Activated T-cell treated with anti-CD3 and anti-CD28 coated beads, Interleukin-2, amount 50 U/mL, for 4 hours (primary cell): ENCODE data around the gene MYO3B. TPM values are rescaled to one million over a fixed set of nuclear protein-coding genes. Genes with fewer than 3 reads are reported as not detected.
"Not testable (repeated sequence)": the region's sequence is repeated elsewhere in the genome, so short reads cannot be mapped to it uniquely, and the experiment has no call there.

Source experiments
- ATAC-seq, 2 donors: fragments of 200-7000 bp; cut with Tn5 transposase; one replicate each; pipeline ENCODE4 v1.10.0; 2021
- DNase-seq: peaks from one replicate; pipeline ENCODE4 v3.0.0-alpha.2; 2020
- H3K27me3 Mint-ChIP-seq: one replicate; pipeline ENCODE4 v1.8.0; 2021; ENCODE audit warnings: low read depth, mixed read lengths
- H3K36me3 Mint-ChIP-seq: one replicate; pipeline ENCODE4 v1.8.0; 2022; ENCODE audit warnings: mixed read lengths; ENCODE audit not compliant: insufficient read depth
- H3K4me1 Mint-ChIP-seq: one replicate; pipeline ENCODE4 v1.8.0; 2021; ENCODE audit warnings: low read depth, mixed read lengths
- H3K4me3 Mint-ChIP-seq: one replicate; pipeline ENCODE4 v1.8.0; 2021; ENCODE audit warnings: mild to moderate bottlenecking, moderate library complexity, mixed read lengths
- H3K9me3 Mint-ChIP-seq: one replicate; pipeline ENCODE4 v1.8.0; 2021; ENCODE audit warnings: mixed read lengths
- total RNA-seq, 3 donors: library from RNA; stranded (reverse); gene quantifications; one replicate each; pipeline ENCODE4 v1.2.1, GENCODE V29; 2021

Gene MYO3B
- total RNA-seq, 3 donors from 2014 or later: 0.08 TPM

DNA sequence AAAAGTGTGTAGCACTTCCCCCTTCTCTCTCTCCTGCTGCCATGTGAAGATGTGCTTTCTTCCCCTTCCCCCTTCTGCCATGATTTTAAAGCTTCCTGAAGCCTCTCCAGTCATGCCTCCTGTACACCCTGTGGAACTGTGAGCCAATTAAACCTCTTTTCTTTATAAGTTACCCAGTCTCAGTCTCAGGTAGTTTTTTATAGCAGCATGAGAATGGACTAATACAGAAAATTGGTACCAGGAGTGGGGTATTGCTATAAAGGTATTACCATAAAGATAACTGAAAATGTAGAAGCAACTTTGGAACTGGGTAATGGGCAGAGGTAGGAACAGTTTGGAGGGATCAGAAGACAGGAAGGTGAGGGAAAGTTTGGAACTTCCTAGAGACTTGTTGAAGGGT lies 374.0 kb downstream of the MYO3B start:
- H3K4me3 Mint-ChIP-seq, H3K36me3 Mint-ChIP-seq, DNase-seq, H3K4me1 Mint-ChIP-seq, H3K27me3 Mint-ChIP-seq, ATAC-seq: not testable (repeated sequence)
- peaks cover 13% of the 10 kb centered on the region for H3K9me3 Mint-ChIP-seq

DNA sequence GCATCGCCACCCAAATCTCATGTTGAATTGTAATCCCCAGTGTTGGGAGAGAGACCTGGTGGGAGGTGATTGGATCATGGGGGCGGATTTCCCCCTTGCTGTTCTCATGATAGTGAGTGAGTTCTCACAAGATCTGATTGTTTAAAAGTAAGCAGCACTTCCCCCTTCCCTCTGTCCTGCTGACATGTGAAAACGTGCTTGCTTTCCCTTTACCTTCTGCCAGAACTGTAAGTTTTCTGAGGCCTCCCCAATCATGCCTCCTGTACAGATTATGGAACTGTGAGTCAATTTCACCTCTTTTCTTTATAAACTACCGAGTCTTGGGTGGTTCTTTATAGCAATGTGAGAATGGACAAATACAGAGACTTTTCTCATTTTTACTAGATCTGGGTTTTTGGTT lies 375.8 kb downstream of the MYO3B start:
- Mint-ChIP-seq H3K4me1 (no peaks in the 10 kb centered on the region), H3K36me3 (no peaks in the 10 kb centered on the region), H3K9me3 (peaks cover 13% of the 10 kb centered on the region), H3K27me3 (peaks cover 6% of the 10 kb centered on the region), H3K4me3 (no peak overlapping the region)
- no peak for ATAC-seq
- no peak for DNase-seq

DNA sequence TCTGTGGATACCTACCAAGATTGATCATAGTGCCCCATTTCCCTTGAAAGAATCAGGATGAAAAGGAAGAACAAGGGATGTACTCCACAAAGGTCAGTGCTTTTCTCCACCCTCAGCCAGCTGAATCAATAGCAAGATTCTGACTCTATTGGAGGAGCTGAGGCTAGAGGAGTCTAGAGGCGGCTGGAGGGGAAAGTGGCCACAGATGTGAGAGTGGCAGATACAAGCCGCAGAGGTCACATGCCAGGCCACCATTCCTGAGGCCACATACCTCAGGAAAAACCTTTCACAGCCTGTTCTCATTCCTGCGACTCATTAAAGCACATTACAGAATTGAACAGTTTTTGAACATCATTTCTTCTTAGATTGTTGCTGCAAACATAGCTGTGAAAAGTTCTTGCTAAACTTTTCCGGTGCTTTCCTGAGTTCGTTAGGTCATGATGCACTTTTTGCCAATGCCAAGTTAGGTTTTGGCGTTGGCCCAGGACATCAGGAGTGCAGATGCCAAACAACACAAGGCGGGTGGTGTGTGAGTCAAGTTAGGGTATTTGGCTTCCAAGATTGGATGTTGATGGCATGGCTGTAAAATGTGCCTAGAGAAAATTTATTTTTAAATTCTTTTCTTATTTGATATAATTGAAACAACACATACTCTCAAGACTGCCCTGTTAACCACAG lies 376.5 kb downstream of the MYO3B start:
- Mint-ChIP-seq H3K36me3 (no peaks in the 10 kb centered on the region), H3K27me3 (peaks cover 6% of the 10 kb centered on the region)

DNA sequence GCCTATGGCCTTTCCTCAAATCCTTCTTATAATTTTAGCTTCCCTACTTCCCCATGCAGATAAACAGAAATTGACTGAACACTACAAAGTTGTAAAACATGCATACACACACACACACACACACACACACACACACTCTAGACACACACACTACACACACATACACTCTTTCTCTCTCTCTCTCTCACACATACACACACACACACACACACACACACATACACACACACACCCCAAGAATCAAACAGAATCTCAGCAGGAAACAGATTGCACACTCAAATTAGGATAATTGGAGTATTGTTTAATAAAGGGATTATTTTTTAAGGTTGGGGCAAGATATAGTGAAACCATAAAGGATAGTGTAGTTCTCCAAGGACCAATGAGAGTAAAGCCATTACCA lies 385.0 kb downstream of the MYO3B start:
- DNase-seq: no peak
- H3K4me3 Mint-ChIP-seq: no peak overlapping the region
- peaks cover 12% of the 10 kb centered on the region for H3K27me3 Mint-ChIP-seq
- ATAC-seq: no peak
- no peaks in the 10 kb centered on the region for H3K36me3 Mint-ChIP-seq
- no peaks in the 10 kb centered on the region for H3K9me3 Mint-ChIP-seq
- H3K4me1 Mint-ChIP-seq: no peaks in the 10 kb centered on the region

More for the DNA sequence above, 376.5 kb downstream of the MYO3B start:
- no peak for ATAC-seq
- H3K9me3 Mint-ChIP-seq: peaks cover 13% of the 10 kb centered on the region
- no peak for DNase-seq
- no peaks in the 10 kb centered on the region for H3K4me1 Mint-ChIP-seq
- H3K4me3 Mint-ChIP-seq: no peak overlapping the region

DNA sequence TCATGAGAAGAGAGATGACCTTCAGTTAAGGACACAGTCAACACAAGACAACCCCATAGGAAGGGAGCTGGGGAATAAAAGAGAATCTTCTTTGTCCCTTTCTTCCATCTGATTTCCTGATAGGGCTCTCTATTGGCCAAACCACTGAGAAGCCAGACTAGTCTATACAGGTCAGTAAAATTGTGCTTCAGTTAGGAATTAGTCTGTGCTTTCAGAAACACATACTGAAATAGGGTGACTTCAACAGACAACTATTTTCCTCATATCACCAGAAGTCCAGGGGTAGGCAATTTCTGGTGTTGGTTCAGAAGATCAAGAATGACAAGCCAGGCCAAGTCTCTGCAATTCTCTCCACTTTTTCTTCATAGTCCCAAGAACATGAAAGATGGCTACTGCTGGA lies 385.5 kb downstream of the MYO3B start:
- no peaks in the 10 kb centered on the region for H3K36me3 Mint-ChIP-seq
- H3K4me3 Mint-ChIP-seq: no peak overlapping the region
- no peaks in the 10 kb centered on the region for H3K4me1 Mint-ChIP-seq
- H3K9me3 Mint-ChIP-seq: no peaks in the 10 kb centered on the region
- H3K27me3 Mint-ChIP-seq: peaks cover 12% of the 10 kb centered on the region
- no peak for ATAC-seq
- DNase-seq: no peak

DNA sequence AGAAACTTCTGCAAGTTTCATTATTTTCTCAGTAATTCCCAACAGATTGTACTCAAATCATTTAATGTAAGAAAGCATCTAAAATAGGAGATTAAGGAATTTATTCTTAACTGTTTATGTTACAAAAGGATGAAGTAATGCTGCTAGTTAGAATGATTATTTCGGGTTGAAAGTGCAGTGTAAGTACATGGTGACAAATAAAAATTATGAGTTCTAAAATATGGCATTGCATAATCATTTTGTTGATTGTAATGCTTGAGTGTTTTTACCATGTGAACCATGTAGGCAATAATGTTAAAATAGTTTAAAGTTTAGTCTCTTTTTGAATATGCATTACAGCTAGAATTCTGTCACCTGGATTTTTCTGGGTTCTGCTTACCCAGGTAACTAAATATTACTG lies 388.2 kb downstream of the MYO3B start:
- ATAC-seq (no peak), DNase-seq (no peak)
- H3K27me3 Mint-ChIP-seq: peaks cover 13% of the 10 kb centered on the region
- no peaks in the 10 kb centered on the region for H3K36me3 Mint-ChIP-seq
- no peak overlapping the region for H3K4me3 Mint-ChIP-seq
- H3K9me3 Mint-ChIP-seq: no peaks in the 10 kb centered on the region
- no peaks in the 10 kb centered on the region for H3K4me1 Mint-ChIP-seq

DNA sequence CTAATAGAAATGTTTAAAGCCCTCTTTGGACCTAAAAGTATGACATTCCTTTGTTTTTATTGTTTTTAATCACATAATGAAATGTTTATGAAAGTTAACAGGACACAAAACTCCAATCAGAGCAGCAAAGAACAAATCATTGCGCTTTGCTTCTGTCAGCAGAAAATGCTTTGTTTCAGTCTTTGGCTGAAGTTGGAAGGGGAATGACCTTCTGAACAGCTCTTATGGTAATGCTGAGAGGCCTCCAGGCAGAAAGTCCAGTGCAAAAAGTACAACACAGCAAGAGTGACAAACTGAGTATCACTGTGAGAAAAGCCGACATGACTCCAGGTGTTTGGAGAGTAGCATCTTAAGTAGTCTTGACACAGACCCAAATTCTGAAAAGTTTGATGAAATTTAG lies 389.5 kb downstream of the MYO3B start:
- no peak for DNase-seq
- H3K36me3 Mint-ChIP-seq: no peaks in the 10 kb centered on the region
- no peak for ATAC-seq
- no peak overlapping the region for H3K4me3 Mint-ChIP-seq
- H3K27me3 Mint-ChIP-seq: peaks cover 19% of the 10 kb centered on the region
- H3K9me3 Mint-ChIP-seq: no peaks in the 10 kb centered on the region
- no peaks in the 10 kb centered on the region for H3K4me1 Mint-ChIP-seq

DNA sequence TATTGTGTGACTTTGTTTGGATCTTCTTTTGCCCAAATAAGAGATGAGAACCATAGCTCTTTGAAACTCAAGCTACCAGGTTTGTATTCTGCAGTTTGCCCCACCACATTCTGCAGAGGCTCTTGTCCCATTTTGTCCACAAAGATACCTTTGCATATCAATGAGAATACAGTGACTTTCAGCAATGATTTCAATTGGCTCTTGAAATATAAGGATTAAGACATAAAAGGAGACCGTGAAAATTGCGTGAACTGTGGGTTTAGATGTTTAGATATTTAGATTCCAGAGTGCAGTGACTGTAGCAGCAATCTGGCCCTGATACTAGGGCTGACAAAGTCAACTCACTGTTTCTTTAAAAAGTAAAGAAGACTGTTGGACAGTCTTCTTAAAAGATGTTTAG lies 390.6 kb downstream of the MYO3B start:
- Mint-ChIP-seq H3K36me3 (no peaks in the 10 kb centered on the region), H3K4me1 (no peaks in the 10 kb centered on the region), H3K27me3 (peaks cover 19% of the 10 kb centered on the region), H3K4me3 (no peak overlapping the region), H3K9me3 (no peaks in the 10 kb centered on the region)
- ATAC-seq (no peak), DNase-seq (no peak)

DNA sequence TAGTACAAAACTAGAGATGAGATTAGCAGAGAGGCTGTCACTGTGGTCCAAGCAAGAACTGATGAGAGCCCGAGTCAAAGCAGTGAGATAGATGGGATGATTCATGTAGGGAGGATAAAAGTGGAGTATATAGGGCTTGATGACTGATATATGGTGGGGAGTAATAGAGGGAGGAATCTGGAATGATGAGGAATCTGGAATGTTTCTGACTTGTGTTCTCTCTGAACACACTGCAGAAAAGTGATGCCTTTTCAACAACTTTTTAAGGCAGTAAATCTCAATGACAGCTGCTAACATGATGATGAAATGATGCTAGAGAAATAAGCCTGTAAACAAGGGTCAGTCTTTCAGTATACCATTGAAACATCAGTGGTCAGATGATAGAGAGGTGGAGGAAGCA lies 393.7 kb downstream of the MYO3B start:
- H3K27me3 Mint-ChIP-seq: peaks cover 22% of the 10 kb centered on the region
- ATAC-seq (no peak), DNase-seq (no peak)
- no peaks in the 10 kb centered on the region for H3K9me3 Mint-ChIP-seq
- no peak overlapping the region for H3K4me3 Mint-ChIP-seq
- no peaks in the 10 kb centered on the region for H3K4me1 Mint-ChIP-seq
- H3K36me3 Mint-ChIP-seq: no peaks in the 10 kb centered on the region

DNA sequence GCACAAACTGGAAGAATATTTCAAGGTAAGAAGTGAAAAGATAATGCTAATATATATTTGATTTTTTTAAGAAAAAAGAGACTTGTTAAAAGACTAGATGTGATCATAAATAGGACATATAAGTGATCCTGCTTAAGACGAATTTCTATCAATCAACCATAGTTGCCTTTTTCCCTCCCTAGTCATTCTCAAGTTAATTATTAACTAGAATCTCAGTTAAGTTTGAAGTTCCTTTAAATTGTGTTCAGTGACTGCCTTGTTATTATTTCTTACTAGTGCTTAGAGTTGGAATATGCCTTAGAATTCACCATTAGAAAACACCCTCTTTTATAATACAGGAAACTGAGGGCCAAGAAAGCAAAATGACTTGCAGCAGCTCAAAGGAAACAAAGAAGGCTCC lies 395.7 kb downstream of the MYO3B start:
- no peak overlapping the region for H3K4me3 Mint-ChIP-seq
- peaks cover 25% of the 10 kb centered on the region for H3K27me3 Mint-ChIP-seq
- no peaks in the 10 kb centered on the region for H3K36me3 Mint-ChIP-seq
- DNase-seq (no peak), ATAC-seq (no peak)
- H3K4me1 Mint-ChIP-seq: no peaks in the 10 kb centered on the region
- no peaks in the 10 kb centered on the region for H3K9me3 Mint-ChIP-seq

DNA sequence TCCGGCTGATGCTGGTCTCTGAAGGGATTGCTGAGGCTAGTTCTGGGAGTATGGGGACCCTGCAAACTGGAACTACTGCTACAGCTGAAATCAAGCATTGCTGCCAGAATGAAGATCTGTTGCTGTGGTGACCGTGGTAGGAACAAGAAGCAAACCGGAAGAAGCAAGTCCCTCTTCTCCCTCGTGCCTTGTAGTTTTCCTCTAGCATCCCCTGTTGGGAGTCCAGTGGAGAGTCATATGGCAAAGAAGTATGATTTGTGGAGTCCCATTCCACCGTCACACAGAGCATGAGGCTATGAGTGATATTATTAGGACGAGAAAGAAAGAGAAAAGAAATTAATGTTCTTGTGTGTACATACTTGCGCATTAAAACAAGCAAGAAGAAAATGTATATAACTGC lies 398.3 kb downstream of the MYO3B start:
- peaks cover 15% of the 10 kb centered on the region for H3K27me3 Mint-ChIP-seq
- ATAC-seq (no peak), DNase-seq (no peak)
- no peaks in the 10 kb centered on the region for H3K36me3 Mint-ChIP-seq
- no peaks in the 10 kb centered on the region for H3K4me1 Mint-ChIP-seq
- H3K4me3 Mint-ChIP-seq: no peak overlapping the region
- H3K9me3 Mint-ChIP-seq: no peaks in the 10 kb centered on the region

DNA sequence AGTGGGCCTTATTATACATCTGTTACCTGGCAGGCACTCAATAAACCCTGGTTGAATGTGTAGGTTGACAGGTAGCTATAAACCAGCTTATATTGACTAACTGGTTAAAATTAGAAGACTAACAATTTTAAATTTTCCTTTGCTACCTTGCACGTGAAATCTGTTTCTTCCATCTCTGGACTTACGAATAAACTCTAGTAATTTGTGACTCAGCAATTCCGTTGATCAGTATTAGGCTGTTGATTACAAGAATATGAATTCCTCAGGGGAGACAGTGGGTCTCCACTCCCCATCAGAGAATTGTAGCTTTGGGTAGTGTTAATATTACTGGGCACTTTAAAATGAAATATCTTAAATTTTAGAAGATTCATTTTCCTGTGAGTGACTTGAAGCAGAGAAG lies 399.4 kb downstream of the MYO3B start:
- Mint-ChIP-seq H3K36me3 (no peaks in the 10 kb centered on the region), H3K4me3 (no peak overlapping the region), H3K27me3 (peaks cover 9% of the 10 kb centered on the region), H3K4me1 (no peaks in the 10 kb centered on the region), H3K9me3 (no peaks in the 10 kb centered on the region)
- ATAC-seq: no peak
- no peak for DNase-seq

DNA sequence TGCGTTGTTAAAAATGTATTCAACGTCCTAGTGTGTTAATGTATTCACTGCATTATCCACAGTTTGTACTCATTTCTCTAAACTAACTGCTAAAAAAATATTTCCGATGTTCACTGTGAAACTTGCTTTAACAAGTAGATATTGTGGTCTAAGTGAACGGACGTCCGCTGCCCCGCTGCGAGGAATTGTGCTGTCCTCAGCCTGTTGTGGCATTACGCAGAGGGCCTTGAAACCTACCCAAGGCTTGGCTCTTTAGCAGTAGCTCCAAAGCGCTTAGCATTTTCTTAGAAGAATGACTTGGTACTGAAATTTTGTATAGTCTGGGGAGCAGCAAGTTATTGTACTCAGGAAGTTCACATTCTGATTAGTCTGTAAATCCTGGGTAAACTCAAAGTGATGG lies 400.7 kb downstream of the MYO3B start:
- peaks cover 6% of the 10 kb centered on the region for H3K27me3 Mint-ChIP-seq
- H3K36me3 Mint-ChIP-seq: no peaks in the 10 kb centered on the region
- H3K9me3 Mint-ChIP-seq: no peaks in the 10 kb centered on the region
- DNase-seq: no peak
- ATAC-seq: no peak
- no peak overlapping the region for H3K4me3 Mint-ChIP-seq
- H3K4me1 Mint-ChIP-seq: no peaks in the 10 kb centered on the region

DNA sequence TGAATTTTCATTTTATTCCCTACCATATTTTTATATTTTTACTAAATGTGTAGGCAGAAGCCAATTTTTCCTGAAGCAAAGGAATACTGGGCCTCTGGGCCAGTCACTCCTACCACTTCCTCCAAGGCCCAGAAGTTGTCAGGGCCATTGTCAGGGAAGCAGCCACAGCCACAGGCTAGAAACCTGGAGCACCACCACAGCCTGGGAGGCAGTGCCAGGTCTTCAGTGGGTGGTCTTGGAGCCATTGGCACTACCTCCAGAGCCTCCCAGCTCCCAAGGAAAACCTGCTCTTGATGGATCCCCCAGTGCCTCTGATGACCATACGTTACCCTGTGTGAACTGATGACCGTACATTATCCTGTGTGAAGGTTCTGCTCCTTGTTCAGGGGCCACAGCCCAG lies 401.6 kb downstream of the MYO3B start:
- Mint-ChIP-seq H3K9me3 (no peaks in the 10 kb centered on the region), H3K36me3 (no peaks in the 10 kb centered on the region), H3K27me3 (peaks cover 6% of the 10 kb centered on the region), H3K4me1 (no peaks in the 10 kb centered on the region), H3K4me3 (no peak overlapping the region)
- DNase-seq: no peak
- no peak for ATAC-seq

DNA sequence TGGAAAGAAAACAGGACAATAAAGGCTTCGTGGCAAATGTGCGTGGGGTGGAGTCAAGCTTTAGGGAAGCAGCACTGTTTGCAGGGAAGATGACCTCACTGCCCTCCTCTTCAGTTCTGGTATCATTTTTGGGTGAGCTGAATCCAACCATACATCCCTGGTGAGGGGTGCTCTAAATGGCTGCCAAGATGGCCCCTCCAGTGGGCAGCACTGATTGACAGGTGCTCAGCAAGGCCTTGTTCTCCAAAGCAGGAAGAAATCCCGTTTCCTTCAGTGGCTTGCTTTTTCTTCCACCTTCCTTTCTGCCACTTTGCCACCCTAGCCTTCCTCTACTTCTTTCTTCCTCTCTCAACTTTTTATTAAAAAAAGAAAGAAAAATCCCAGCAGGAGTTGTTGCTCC lies 404.4 kb downstream of the MYO3B start:
- no peaks in the 10 kb centered on the region for H3K36me3 Mint-ChIP-seq
- DNase-seq: no peak
- ATAC-seq: no peak
- no peaks in the 10 kb centered on the region for H3K4me1 Mint-ChIP-seq
- H3K4me3 Mint-ChIP-seq: no peak overlapping the region
- H3K27me3 Mint-ChIP-seq: no peaks in the 10 kb centered on the region
- no peaks in the 10 kb centered on the region for H3K9me3 Mint-ChIP-seq
